ENCODE measurements around the gene FRRS1.

- TF ChIP-seq ZNF76 (tag by site-specific recombination; IDR thresholded peaks at IDR 0.05; ENCODE audit: borderline replicate concordance, low read depth): no peak
- TF ChIP-seq ZSCAN23 (tag by site-specific recombination; IDR thresholded peaks at IDR 0.05): no peak
- TF ChIP-seq CTCF (tag by site-specific recombination; IDR thresholded peaks at IDR 0.05): no peak
- no peak for TF ChIP-seq SP3 (tag by site-specific recombination; IDR thresholded peaks at IDR 0.05)
- no peak for TF ChIP-seq ATF2 (tag by site-specific recombination; IDR thresholded peaks at IDR 0.05; ENCODE audit: low read depth)
- no peak for TF ChIP-seq ZNF639 (tag by site-specific recombination; IDR thresholded peaks at IDR 0.05)
- TF ChIP-seq ZNF174 (tag by site-specific recombination; IDR thresholded peaks at IDR 0.05): no peak
- TF ChIP-seq ZNF510 (tag by site-specific recombination; IDR thresholded peaks at IDR 0.05; ENCODE audit: insufficient replicate concordance): no peak
- TF ChIP-seq MZF1 (tag by site-specific recombination; IDR thresholded peaks at IDR 0.05; ENCODE audit: borderline replicate concordance): no peak
- TF ChIP-seq ZNF513 (tag by site-specific recombination; IDR thresholded peaks at IDR 0.05): no peak
These were observed 20.8 kb downstream of the FRRS1 start for GRCh38 chr1:99745684-99746083.

Data from HEK293 (cell line).